GM19397 (cell line): Measurements from ENCODE around the gene DNAH8.
"Not testable (repeated sequence)": the region's sequence is repeated elsewhere in the genome, so short reads cannot be mapped to it uniquely, and the experiment has no call there.

Source experiments
- ATAC-seq: cut with Tn5 transposase; IDR thresholded peaks from one replicate; pipeline ENCODE4 v1.9.1; 2021; ENCODE audit warnings: mild to moderate bottlenecking, moderate library complexity; ENCODE audit not compliant: unreplicated experiment

DNAH8 gene

DNA sequence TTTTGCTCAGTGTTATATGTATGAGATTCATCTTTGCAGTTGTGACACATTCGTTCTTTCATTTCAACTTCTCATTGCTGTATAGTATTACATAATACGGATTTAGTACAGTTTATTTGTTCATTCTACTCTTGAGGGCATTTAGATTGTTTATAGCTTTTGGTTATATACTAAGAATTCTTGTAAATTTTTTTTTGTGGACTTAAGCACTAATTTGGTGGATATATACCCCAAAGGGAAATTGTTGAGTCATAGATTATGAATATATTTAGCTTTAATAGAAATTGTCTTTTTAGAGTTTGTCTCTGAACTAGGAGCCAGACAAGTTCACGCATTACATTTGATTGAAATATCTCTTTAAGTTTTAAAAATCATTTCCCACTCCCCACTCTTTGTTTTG lies 79.6 kb downstream of the DNAH8 start:
- ATAC-seq, result no peak

DNA sequence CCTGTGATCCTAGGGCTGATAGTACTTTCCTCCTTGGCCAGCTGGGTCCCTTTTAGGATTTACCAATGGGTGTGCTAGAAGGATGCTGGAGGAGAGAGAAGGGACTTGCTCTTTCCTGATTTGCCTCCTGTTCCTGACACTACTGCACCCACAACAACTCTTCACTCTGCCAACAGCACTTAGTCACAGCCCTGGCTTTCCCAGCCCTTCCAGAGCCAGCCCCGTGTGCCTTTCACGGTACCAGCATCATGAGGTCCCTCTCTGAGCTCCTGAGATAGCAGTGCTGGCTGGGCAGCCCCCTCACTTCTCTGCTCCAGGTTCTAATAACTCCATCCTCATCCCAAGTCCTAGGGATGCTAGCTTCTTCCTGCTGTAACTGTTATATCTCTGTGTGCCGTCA lies 80.9 kb downstream of the DNAH8 start:
- ATAC-seq, result no peak

DNA sequence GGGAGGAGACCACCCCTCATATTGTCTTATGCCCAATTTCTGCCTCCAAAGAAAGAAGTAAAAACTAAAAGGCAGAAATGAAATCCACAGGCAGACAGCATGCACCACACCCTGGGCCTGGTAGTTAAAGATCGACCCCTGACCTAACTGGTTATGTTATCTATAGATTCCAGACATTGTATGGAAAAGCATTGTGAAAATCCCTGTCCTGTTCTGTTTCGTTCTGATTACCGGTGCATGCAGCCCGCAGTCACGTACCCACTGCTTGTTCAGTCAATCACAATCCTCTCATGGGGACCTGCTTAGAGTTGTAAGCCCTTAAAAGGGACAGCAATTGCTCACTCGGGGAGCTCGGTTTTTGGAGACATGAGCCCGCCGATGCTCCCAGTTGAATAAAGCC lies 81.3 kb downstream of the DNAH8 start:
- not testable (repeated sequence) for ATAC-seq

DNA sequence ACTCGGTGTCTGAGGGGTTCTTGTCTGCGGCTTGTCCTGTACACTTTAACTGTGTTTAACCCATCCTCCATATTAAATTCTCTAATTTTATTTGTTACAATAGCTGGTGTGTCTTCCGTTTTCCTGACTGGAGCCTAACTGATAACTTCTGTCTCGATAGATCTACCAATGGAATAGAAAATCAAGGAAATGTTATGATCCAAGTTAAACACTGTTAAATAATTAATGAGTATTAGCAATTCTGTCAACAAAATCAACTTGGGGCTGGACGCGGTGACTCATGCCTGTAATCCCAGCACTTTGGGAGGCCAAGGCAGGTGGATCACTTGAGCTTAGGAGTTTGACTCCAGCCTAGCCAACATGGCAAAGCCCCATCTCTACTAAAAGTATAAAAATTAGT lies 81.7 kb downstream of the DNAH8 start:
- no peak for ATAC-seq

DNA sequence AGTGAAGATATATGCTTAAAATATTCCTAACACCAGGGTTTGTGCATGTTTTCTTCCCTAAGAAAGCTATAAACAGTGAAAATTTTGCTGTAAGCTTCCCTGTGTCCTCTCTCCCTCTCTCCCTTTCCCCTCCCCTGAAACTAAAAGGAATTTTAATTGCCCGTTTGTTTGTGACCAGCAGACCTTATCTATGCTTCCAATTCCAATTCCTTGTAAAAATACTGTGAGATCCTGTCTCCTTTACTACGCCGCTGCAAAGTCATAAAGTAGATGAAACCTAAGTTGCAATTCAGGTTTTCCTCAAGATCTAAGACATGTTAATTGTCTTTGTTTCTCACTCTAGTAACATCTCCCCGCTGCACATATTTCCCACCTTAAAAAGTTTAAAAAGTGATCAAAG lies 82.3 kb downstream of the DNAH8 start:
- no peak for ATAC-seq

DNA sequence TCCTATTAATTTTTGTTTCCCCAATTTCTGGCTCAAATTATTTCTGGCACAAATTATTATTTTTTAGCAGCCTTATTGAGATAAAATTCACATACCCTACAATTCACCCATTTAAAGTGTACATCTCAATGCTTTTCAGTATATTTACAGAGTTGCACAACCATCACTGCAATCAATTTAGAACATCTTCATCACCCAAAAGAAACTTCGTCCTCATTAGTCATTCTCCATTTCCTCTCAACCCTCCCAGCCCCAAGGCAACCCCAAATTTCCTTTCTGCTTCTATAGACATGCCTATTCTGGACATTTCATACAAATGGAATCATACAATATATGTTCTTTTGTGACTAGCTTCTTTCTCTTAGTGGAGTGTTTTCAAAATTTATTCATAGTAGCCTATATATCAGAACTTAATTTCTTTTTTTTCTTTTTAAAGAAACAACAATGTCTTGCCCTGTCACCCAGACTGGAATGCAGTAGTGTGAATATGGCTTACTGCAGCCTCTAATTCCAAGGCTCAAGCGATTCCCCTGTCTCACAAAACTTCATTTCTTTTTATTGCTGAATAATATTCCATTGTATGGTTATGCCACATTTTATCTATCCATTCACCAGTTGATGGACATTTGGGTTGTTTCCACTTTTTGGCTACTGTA lies 84.5 kb downstream of the DNAH8 start:
- no peak for ATAC-seq

DNA sequence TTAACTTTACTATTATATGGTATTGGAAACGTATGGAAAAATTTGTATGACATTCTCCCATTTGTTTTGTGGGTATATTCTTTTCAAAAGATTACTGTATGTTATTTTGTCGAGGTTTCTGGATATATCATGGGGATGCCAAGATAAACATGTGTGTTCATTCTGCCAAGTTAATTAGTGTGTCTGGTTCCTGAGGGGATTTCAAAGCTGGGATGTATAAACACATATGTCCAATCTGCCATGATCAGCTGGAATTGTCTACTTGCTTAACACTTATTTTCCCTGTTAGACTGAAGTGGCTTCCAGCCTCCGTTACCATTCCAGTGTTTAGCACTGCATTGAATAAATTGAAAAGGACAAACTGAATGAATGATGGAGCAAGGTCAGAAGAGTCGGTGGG lies 86.2 kb downstream of the DNAH8 start:
- ATAC-seq, result no peak

DNA sequence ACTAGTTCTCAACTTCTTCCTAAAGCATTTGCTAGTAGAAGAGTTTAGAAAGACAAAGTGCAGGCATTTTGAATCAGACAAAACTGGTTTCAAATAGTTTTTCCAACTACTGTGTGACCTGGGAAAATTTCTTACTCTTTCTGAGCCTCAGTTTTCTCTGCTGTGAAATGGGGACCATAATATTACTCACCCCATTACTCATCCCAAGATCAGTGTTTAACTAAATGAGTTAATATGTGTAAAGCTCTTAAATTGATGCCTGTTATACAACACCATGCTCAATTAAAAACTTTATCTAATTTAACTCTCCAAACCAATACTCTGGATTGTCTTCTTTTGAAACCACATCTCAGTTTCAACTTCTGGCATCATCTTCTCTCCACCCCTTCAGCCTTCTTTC lies 87.4 kb downstream of the DNAH8 start:
- no peak for ATAC-seq

DNA sequence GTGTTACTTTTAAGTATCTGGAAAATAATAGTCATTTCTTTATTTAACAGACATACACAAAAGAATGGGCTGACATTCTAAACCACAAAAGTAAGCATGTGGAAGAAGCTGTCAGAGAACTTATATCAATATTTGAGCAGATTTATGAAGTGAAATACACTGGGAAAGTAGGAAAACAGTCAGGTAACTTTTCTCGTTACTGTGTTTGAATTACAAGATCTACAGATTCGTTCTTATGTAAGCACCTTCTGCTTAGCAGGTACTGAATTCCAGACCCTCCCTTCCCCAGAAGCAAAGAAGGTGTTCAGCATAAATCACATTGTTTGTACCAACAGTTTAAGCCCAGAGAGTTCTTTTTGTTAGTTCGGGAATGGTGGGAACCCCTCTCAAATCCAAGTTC lies 88.0 kb downstream of the DNAH8 start:
- ATAC-seq, result no peak

DNA sequence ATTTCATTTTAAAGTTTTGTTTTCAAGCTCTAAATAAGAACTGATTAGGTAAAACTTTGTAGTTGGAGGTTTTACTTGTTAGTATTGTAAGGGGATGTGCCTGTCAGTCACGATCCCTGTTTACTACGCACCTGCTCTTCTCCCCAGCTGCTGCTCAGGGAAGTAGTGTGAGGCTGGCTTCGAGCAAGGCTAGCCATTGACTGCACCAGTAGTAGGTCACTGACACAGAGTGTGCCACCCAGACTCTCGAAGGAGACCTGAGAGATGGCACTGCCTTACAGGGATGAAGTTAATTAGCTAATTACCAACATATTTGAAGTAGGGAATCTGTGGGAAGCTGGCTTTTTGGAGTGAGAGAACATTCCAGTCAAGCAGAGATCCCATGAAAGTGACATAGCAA lies 89.2 kb downstream of the DNAH8 start:
- no peak for ATAC-seq

DNA sequence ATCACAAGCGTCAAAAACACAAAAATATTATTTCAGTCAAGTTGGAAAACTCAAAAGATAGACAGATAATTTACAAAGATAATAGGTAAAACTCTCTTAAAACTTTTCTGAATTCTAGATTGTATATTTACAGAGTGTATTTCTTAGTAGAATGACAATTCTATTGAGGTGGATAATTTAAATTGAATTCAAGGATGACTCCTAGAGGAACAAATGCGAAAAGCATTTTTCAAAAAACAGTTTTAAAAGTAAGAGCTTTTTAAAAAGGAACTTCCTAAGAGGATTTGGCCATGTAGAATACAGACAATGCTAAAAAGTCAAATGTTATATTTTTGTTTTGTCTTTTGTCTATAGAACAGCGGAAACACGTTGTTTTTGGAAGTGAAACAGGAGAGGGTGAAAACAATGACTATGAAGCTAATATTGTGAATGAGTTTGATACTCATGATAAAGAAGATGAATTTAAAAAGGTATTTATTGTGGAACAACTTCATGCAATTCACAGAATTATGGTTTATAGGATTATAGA lies 90.1 kb downstream of the DNAH8 start:
- no peak for ATAC-seq

DNA sequence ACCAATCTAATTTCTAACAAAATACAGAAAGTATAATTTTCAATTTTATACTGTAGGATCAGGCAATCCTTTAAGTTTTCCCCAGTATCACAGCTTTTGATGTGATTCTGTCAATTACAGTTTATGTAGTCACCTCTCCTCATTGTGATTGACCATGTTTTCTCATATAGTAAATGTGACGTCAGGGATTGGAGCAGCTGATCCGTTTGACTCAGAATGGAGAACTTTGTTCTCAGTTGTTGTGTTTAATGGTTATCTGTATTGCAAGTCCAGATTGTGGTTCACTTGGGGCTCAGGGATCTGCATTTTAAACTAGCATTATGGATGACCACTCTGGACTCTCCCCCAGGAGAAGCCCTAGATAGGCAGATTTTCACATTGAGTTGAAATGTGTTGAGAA lies 90.6 kb downstream of the DNAH8 start:
- ATAC-seq, result no peak

DNA sequence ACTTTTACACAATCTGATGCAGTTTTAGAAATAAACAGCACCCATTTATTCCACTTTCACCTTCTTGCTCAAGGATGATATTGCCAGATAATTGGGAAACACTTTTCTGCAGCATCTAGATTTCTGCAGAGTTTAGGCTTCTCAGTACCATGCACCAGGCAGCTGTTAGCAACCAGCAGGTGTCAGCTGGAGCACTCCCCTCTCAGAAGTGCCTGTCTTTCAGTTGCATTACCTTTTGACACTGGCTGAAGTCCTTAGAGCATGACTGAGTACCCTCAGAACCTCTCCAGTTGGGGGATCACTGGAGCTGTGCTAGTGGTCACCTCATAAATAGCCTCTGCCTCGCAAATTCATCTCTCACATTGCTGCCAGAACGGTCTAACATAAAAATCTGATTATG lies 91.2 kb downstream of the DNAH8 start:
- ATAC-seq, result no peak

DNA sequence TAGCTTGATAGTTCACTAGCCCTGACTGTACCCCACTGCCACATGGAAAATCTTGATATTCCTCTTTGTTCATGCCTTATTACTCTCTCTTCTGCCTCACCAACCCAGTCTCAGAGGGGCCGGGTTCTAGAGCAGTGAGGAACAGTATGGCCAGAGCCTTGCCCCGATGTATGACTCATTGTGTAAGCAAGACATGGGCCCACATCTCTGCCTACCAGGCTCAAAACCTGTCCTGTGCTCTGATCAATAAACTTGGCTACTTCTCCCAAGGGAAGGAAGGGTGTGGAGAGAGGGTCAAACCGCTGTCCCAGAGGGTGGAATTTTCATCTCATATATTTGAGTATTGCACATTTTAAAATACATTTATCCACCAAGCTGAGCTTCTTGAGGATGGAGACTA lies 91.7 kb downstream of the DNAH8 start:
- no peak for ATAC-seq

DNA sequence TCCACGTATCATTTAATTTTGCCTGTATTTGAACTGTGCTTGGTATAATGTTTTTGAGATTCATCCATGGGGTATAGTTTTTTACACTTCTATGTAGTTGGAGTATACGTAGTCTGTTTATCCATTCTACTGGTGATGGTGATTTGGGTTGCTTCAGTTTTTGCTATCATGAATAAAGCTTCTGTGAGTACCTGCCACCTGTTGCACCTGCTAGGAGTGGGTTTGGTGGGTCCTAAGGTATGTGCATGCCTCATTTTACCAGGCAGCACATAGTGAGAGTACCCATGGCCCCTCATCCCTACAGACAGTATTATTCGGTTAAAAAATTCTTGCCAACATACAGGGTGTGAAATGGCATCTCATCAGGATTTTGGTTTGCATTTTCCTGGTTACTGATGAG lies 92.9 kb downstream of the DNAH8 start:
- no peak for ATAC-seq

DNA sequence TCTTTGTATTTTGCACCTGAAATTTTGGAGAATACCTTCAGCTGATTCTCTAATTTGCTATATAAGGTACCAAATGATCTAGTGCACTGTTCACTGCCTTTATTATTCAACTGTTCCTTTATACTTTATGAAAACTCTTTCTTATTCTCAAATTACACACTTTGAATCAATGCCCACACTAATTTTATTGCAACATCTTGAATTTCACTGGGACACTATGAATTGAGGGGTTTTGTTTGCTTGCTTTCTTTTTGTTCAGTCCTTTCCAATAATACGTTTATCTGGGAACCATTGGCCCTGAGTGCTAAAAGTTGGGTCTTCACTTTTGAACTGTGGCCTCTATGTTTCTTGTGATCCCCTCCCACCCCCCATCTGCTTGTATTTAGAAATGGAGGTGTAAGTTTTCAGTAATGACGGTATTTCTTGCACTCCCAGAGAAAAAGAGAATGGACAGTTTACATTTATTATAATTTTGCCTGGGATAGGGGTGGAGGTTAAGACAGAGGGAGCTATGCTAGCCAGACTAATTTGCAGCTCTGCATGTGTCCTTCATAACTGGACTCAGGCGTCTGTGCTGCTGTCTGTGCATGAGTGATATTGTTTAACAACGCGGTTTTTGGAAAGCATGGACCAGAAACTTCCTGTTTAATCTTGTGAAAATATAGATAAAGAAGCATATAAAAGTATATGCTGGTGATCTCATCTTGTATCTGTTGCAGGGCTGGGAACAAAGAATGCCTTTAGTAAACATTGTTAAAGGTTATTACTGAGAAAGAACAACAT lies 98.1 kb downstream of the DNAH8 start:
- no peak for ATAC-seq

DNA sequence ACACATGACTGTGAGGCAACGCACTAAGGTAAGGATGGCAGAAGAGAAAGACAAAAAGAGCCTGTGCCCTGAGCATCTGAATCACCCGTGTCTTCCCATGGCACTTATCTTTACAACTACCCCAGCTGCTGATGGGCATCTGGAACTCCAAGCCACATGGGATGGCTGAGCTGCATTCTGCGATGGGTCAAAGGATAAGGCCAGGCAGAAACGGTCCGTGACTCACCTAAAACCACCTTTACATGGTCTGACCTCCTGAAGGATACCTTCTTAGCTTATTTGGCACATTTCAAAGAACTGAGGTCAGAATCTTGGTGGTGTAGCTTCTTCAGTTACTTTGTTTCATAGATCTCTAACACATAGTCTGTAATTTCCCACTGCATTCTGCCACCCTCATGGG lies 99.7 kb downstream of the DNAH8 start:
- no peak for ATAC-seq

DNA sequence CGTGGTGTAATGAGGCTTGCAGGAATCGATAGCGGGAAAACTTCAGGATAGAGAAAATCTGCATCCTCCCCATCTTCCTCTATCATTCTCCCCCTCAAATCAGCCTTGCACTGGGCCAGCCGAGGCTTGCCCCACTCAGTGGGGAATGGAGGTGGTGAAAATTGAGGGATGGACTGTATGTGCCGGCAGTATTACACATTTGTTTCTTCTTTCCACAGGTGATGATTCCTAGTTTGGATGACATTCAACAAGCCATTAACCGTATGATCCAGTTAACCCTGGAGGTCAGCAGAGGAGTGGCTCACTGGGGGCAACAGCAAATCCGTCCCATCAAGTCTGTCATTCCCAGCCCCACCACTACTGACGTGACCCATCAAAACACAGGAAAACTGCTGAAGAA lies 100.1 kb downstream of the DNAH8 start:
- no peak for ATAC-seq

DNA sequence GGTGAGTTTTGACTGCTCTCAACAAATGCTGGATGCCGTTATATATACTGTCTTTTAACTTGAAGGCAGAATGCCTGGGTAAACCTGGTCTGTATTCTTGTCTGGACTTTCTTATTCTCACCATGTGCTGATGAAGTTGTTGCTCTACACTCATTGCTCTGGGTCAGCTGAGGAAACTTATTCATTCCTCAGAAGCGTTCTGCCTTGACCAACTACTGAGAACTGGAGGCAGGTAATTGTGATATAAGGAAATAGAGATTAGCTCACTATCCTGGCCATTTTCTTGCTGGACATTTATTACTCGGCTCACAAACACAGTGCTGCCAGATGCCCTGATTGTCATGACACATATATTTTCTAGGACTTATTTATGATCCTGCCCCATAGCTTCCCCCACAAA lies 103.6 kb downstream of the DNAH8 start:
- ATAC-seq, result no peak

DNA sequence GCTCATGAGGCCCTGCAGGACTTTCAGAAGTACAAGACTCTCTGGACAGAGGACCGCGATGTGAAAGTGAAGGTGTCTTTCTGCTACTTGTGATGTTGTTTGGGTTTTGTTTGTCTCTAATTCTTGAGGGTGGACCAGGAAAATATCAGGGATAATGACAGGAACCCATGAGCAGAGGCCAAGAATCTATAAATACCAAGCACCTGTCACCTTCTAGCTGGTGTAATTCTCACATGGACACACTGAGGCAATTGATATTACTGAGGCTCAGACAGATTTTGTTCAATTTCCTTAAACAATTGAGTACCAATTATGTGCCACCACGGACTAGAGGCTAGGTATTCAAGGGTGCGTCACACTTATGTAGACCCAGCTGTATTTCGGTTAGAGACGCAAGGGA lies 107.9 kb downstream of the DNAH8 start:
- no peak for ATAC-seq

DNA sequence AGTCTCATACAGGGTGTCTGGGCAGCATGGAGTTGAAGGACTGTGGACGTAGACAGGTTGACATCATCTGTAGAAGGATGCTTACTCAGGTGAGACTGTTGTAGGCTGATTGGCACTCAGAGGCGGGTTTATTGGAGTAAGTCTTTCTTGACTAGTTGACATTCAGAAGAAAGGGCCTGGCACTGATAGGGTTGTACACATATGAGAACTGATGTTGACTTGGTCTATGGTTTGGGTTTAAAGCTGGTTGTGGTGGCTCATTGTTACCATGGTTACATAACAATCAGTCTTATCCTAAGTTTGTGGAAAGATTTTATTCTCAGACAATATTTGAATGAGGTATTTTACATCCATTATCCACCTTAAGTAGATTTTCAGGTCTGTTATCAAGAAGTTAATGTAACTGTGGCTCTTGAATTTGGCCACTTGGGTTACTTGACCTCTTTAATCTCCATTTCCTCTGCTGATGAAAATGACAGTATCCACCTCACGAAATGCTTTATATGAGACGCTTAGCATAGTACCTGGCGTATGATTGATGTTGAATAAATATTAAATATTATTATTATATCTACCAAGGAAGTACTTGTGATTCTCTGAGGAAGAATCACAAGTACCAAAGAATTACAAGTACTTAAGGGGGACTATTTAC lies 109.3 kb downstream of the DNAH8 start:
- no peak for ATAC-seq

DNA sequence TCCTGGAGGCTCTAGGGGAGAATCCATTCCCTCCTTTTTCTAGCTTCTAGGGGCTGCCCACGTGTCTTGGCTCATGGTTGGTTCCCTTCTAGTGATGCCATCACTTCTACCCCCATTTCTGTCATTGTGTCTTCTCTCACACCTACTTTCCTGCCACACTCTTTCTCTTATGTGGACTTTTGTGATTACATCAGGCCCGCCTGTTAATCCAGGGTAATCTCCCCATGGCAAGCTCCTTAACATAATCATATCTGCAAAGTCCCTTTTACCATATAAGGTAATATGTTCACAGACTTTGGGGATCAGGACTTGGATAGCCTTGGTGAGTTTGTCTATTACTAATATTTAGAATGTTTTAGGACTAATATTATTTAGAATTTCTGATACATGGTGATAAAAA lies 111.9 kb downstream of the DNAH8 start:
- ATAC-seq, result no peak
